GM18505 (cell line): ENCODE measurements around the gene TRIB2.

Source experiments
- ATAC-seq: cut with Tn5 transposase; IDR thresholded peaks from one replicate; pipeline ENCODE4 v1.9.1; 2021; ENCODE audit not compliant: unreplicated experiment
- POLR2A ChIP-seq: IDR thresholded peaks from 4 replicates; pipeline ENCODE4 v1.6.1; 2011; ENCODE audit warnings: borderline replicate concordance; ENCODE audit not compliant: insufficient read depth, insufficient read length; ENCODE audit errors: extremely low read depth

The TRIB2 gene

GRCh38 chr2:12761104-12761503, 44.4 kb downstream of the TRIB2 start:
- ATAC-seq, result no peak
- no peak for TF ChIP-seq POLR2A

GRCh38 chr2:12762337-12762736, 45.6 kb downstream of the TRIB2 start:
- no peak for ATAC-seq
- TF ChIP-seq POLR2A, result no peak

GRCh38 chr2:12762976-12763375, 46.2 kb downstream of the TRIB2 start:
- no peak for TF ChIP-seq POLR2A
- ATAC-seq, result no peak

- no peak for TF ChIP-seq POLR2A
- ATAC-seq, result no peak
Measured at GRCh38 chr2:12763486-12763885, 46.8 kb downstream of the TRIB2 start.

- ATAC-seq, result no peak
- TF ChIP-seq POLR2A, result no peak
Measured at GRCh38 chr2:12764075-12764730, 47.5 kb downstream of the TRIB2 start.

GRCh38 chr2:12764849-12765605, 48.3 kb downstream of the TRIB2 start:
- no peak for ATAC-seq
- no peak for TF ChIP-seq POLR2A

- TF ChIP-seq POLR2A, result no peak
- no peak for ATAC-seq
Measured at GRCh38 chr2:12766421-12766879, 49.7 kb downstream of the TRIB2 start.

- TF ChIP-seq POLR2A, result no peak
Measured at GRCh38 chr2:12767541-12767940, 50.8 kb downstream of the TRIB2 start.

GRCh38 chr2:12767996-12768624, 51.4 kb downstream of the TRIB2 start:
- no peak for TF ChIP-seq POLR2A
- ATAC-seq, result no peak

More at GRCh38 chr2:12767541-12767940, 50.8 kb downstream of the TRIB2 start:
- ATAC-seq, result no peak

- ATAC-seq, result no peak
Measured at GRCh38 chr2:12769492-12770105, 52.9 kb downstream of the TRIB2 start.

GRCh38 chr2:12770300-12770968, 53.7 kb downstream of the TRIB2 start:
- no peak for TF ChIP-seq POLR2A
- no peak for ATAC-seq

More at GRCh38 chr2:12769492-12770105, 52.9 kb downstream of the TRIB2 start:
- no peak for TF ChIP-seq POLR2A

- ATAC-seq, result no peak
- TF ChIP-seq POLR2A, result no peak
Measured at GRCh38 chr2:12771154-12771553, 54.4 kb downstream of the TRIB2 start.
